Measurements from ENCODE around the gene THAP4. TPM values are rescaled to one million over a fixed set of nuclear protein-coding genes. Genes with fewer than 3 reads are reported as not detected.
"Not testable (repeated sequence)": the region's sequence is repeated elsewhere in the genome, so short reads cannot be mapped to it uniquely, and the experiment has no call there.

The THAP4 gene
- total RNA-seq, 2 donors from 2014 or later, result 54.6 to 66.1 TPM

- Histone ChIP-seq H3K4me3 (ENCODE audit: low read length) (no peak overlapping the region), H3K27me3 (ENCODE audit: control insufficient read depth, insufficient read depth, low read length, poor library complexity, severe bottlenecking) (no peaks in the 10 kb centered on the region), H3K9ac (ENCODE audit: extremely low read depth, low read length, poor library complexity, severe bottlenecking) (no peak overlapping the region), H3K27ac (ENCODE audit: low read depth, low read length) (no peak overlapping the region), H3K36me3 (ENCODE audit: control insufficient read depth, insufficient read depth, low read length) (no peaks in the 10 kb centered on the region), H3K4me1 (ENCODE audit: control insufficient read depth, insufficient read depth, low read length) (no peaks in the 10 kb centered on the region), H3K9me3 (ENCODE audit: control insufficient read depth, low read length) (no peaks in the 10 kb centered on the region)
- no peak for TF ChIP-seq CTCF (conservative IDR thresholded peaks at IDR 0.05)
- peaks cover 13% of the 10 kb centered on the region for H3K36me3 Mint-ChIP-seq (ENCODE audit: low read depth)
- peaks cover 3% of the 10 kb centered on the region for H3K27me3 Mint-ChIP-seq (ENCODE audit: insufficient read depth)
- H3K4me1 Mint-ChIP-seq, result no peaks in the 10 kb centered on the region
- 94 to 96% methylated on average over 4 of the region's 4 CpGs for WGBS, 2 experiments (ENCODE audit: insufficient coverage in 1 of 2, insufficient read length in 1 of 2)
- H3K27ac Mint-ChIP-seq, result no peak overlapping the region
- H3K9me3 Mint-ChIP-seq, result no peaks in the 10 kb centered on the region
- DNase-seq, result peak; percentile 23
- H3K4me3 Mint-ChIP-seq, result no peak overlapping the region
Measured at GRCh38 chr2:241568726-241569125, 68.2 kb downstream of the THAP4 start.

- no peaks in the 10 kb centered on the region for H3K36me3 ChIP-seq (ENCODE audit: control insufficient read depth, insufficient read depth, low read length)
- no peaks in the 10 kb centered on the region for H3K9me3 ChIP-seq (ENCODE audit: control insufficient read depth, low read length)
- Mint-ChIP-seq H3K27ac (no peak overlapping the region), H3K27me3 (ENCODE audit: insufficient read depth) (peaks cover 3% of the 10 kb centered on the region), H3K4me1 (no peaks in the 10 kb centered on the region), H3K9me3 (no peaks in the 10 kb centered on the region), H3K36me3 (ENCODE audit: low read depth) (peaks cover 10% of the 10 kb centered on the region), H3K4me3 (no peak overlapping the region)
- no peaks in the 10 kb centered on the region for H3K4me1 ChIP-seq (ENCODE audit: control insufficient read depth, insufficient read depth, low read length)
- no peak overlapping the region for H3K9ac ChIP-seq (ENCODE audit: extremely low read depth, low read length, poor library complexity, severe bottlenecking)
- no peak overlapping the region for H3K4me3 ChIP-seq (ENCODE audit: low read length)
- no peak overlapping the region for H3K27ac ChIP-seq (ENCODE audit: low read depth, low read length)
- peak; percentile 32 for DNase-seq
- H3K27me3 ChIP-seq (ENCODE audit: control insufficient read depth, insufficient read depth, low read length, poor library complexity, severe bottlenecking), result no peaks in the 10 kb centered on the region
- no peak for TF ChIP-seq CTCF (conservative IDR thresholded peaks at IDR 0.05)
- 94 to 95% methylated on average over 7 to 8 of the region's 8 CpGs for WGBS, 2 experiments (ENCODE audit: insufficient coverage in 1 of 2, insufficient read length in 1 of 2)
Measured at GRCh38 chr2:241567776-241568175, 69.2 kb downstream of the THAP4 start.

- H3K27ac ChIP-seq (ENCODE audit: low read depth, low read length); H3K9ac ChIP-seq (ENCODE audit: extremely low read depth, low read length, poor library complexity, severe bottlenecking); H3K9me3 ChIP-seq (ENCODE audit: control insufficient read depth, low read length); H3K4me3 Mint-ChIP-seq; H3K27ac Mint-ChIP-seq; H3K36me3 ChIP-seq (ENCODE audit: control insufficient read depth, insufficient read depth, low read length); H3K27me3 ChIP-seq (ENCODE audit: control insufficient read depth, insufficient read depth, low read length, poor library complexity, severe bottlenecking); DNase-seq; H3K27me3 Mint-ChIP-seq (ENCODE audit: insufficient read depth); H3K4me3 ChIP-seq (ENCODE audit: low read length); H3K4me1 ChIP-seq (ENCODE audit: control insufficient read depth, insufficient read depth, low read length); H3K9me3 Mint-ChIP-seq; H3K36me3 Mint-ChIP-seq (ENCODE audit: low read depth); H3K4me1 Mint-ChIP-seq: not testable (repeated sequence)
- WGBS, 2 experiments (ENCODE audit: insufficient coverage in 1 of 2, insufficient read length in 1 of 2), result 91 to 93% methylated on average over 5 to 15 of the region's 15 CpGs
Measured at GRCh38 chr2:241567266-241567665, 69.7 kb downstream of the THAP4 start.

- Mint-ChIP-seq H3K36me3 (ENCODE audit: low read depth) (peaks cover 6% of the 10 kb centered on the region), H3K27ac (no peak overlapping the region), H3K4me3 (no peak overlapping the region), H3K27me3 (ENCODE audit: insufficient read depth) (peaks cover 3% of the 10 kb centered on the region), H3K9me3 (no peaks in the 10 kb centered on the region), H3K4me1 (no peaks in the 10 kb centered on the region)
- no peaks in the 10 kb centered on the region for H3K4me1 ChIP-seq (ENCODE audit: control insufficient read depth, insufficient read depth, low read length)
- H3K27me3 ChIP-seq (ENCODE audit: control insufficient read depth, insufficient read depth, low read length, poor library complexity, severe bottlenecking), result no peaks in the 10 kb centered on the region
- 93 to 94% methylated on average over 2 to 7 of the region's 7 CpGs for WGBS, 2 experiments (ENCODE audit: insufficient coverage in 1 of 2, insufficient read length in 1 of 2)
- TF ChIP-seq CTCF (conservative IDR thresholded peaks at IDR 0.05), result no peak
- DNase-seq, result peak; percentile 7
- no peak overlapping the region for H3K9ac ChIP-seq (ENCODE audit: extremely low read depth, low read length, poor library complexity, severe bottlenecking)
- H3K36me3 ChIP-seq (ENCODE audit: control insufficient read depth, insufficient read depth, low read length), result no peaks in the 10 kb centered on the region
- H3K4me3 ChIP-seq (ENCODE audit: low read length), result no peak overlapping the region
- H3K9me3 ChIP-seq (ENCODE audit: control insufficient read depth, low read length), result no peaks in the 10 kb centered on the region
- no peak overlapping the region for H3K27ac ChIP-seq (ENCODE audit: low read depth, low read length)
Measured at GRCh38 chr2:241566468-241566867, 70.5 kb downstream of the THAP4 start.

GRCh38 chr2:241566021-241566420 lies 70.9 kb downstream of the THAP4 start:
- not testable (repeated sequence) for H3K36me3 ChIP-seq (ENCODE audit: control insufficient read depth, insufficient read depth, low read length); H3K4me3 ChIP-seq (ENCODE audit: low read length); H3K9ac ChIP-seq (ENCODE audit: extremely low read depth, low read length, poor library complexity, severe bottlenecking); H3K9me3 Mint-ChIP-seq; H3K9me3 ChIP-seq (ENCODE audit: control insufficient read depth, low read length); H3K4me1 ChIP-seq (ENCODE audit: control insufficient read depth, insufficient read depth, low read length); H3K4me3 Mint-ChIP-seq; H3K27me3 ChIP-seq (ENCODE audit: control insufficient read depth, insufficient read depth, low read length, poor library complexity, severe bottlenecking); H3K27ac Mint-ChIP-seq; H3K36me3 Mint-ChIP-seq (ENCODE audit: low read depth); H3K27ac ChIP-seq (ENCODE audit: low read depth, low read length); H3K4me1 Mint-ChIP-seq; H3K27me3 Mint-ChIP-seq (ENCODE audit: insufficient read depth)
- 93 to 97% methylated on average over 5 to 11 of the region's 11 CpGs for WGBS, 2 experiments (ENCODE audit: insufficient coverage in 1 of 2, insufficient read length in 1 of 2)
- DNase-seq, result peak; percentile 10

Measured in endodermal cell (in vitro differentiated cells).